ENCODE data around the gene ICAM1. TPM values are rescaled to one million over a fixed set of nuclear protein-coding genes. Genes with fewer than 3 reads are reported as not detected.

ICAM1 gene
- polyA plus RNA-seq, 1 donor (not counting 4 experiments of a cell fraction or from before 2014, with no cell fraction given): 0.30 TPM

GRCh38 chr19:10274589-10274988 is 3.7 kb downstream of the ICAM1 start:
- H3K27me3 ChIP-seq (ENCODE audit: control insufficient read depth, extremely low read depth, insufficient read depth, low read length): peaks cover 22% of the 10 kb centered on the region
- H3K79me2 ChIP-seq (ENCODE audit: control insufficient read depth, insufficient read depth, low read length): no peaks in the 10 kb centered on the region
- H3K27ac ChIP-seq (ENCODE audit: control insufficient read depth, insufficient read depth, low read length): no peak overlapping the region
- no peak for FAIRE-seq
- H3K9me1 ChIP-seq (ENCODE audit: control insufficient read depth, extremely low read depth, insufficient read depth, low read length): no peaks in the 10 kb centered on the region
- no peak overlapping the region for H3K4me2 ChIP-seq (ENCODE audit: control insufficient read depth, extremely low read depth, insufficient read depth, low read depth, low read length)
- no peak overlapping the region for H2AFZ ChIP-seq (ENCODE audit: control insufficient read depth, low read length)
- DNase-seq (ENCODE audit: low read depth, low spot score): no peak
- dilution Hi-C loops (cut with MboI; ENCODE audit: extremely low pct_ligation_motif_present, low sequenced_read_pairs): no loop called here
- no peaks in the 10 kb centered on the region for H4K20me1 ChIP-seq (ENCODE audit: control insufficient read depth, extremely low read depth, insufficient read depth, low read length)
- TF ChIP-seq CTCF (optimal IDR thresholded peaks at IDR 0.05 in 1 of 3, IDR thresholded peaks at IDR 0.05 in 1 of 3, conservative IDR thresholded peaks at IDR 0.05 in 1 of 3; ENCODE audit: extremely low read depth in 1 of 3, insufficient read depth in 2 of 3, low read length in 3 of 3) (no peak), EZH2 (IDR thresholded peaks at IDR 0.05; ENCODE audit: low read length) (no peak)
- H3K4me1 ChIP-seq (ENCODE audit: control insufficient read depth, extremely low read depth, insufficient read depth, low read length): peaks cover 9% of the 10 kb centered on the region
- no peaks in the 10 kb centered on the region for H3K9me3 ChIP-seq (ENCODE audit: control insufficient read depth, low read depth, low read length)
- no peak overlapping the region for H3K4me3 ChIP-seq (ENCODE audit: control insufficient read depth in 2 of 3, extremely low read depth in 1 of 3, insufficient read depth in 2 of 3, low read depth in 1 of 3, low read length in 3 of 3)
- H3K9ac ChIP-seq (ENCODE audit: control insufficient read depth, extremely low read depth, insufficient read depth, low read length): no peak overlapping the region
- no peaks in the 10 kb centered on the region for H3K36me3 ChIP-seq (ENCODE audit: control insufficient read depth in 2 of 2, extremely low read depth in 1 of 2, insufficient read depth in 2 of 2, low read length in 2 of 2)

GRCh38 chr19:10277795-10278589 is 7.1 kb downstream of the ICAM1 start:
- Histone ChIP-seq H3K4me3 (ENCODE audit: control insufficient read depth in 2 of 3, extremely low read depth in 1 of 3, insufficient read depth in 2 of 3, low read depth in 1 of 3, low read length in 3 of 3) (no peak overlapping the region), H3K9ac (ENCODE audit: control insufficient read depth, extremely low read depth, insufficient read depth, low read length) (no peak overlapping the region), H3K36me3 (ENCODE audit: control insufficient read depth in 2 of 2, extremely low read depth in 1 of 2, insufficient read depth in 2 of 2, low read length in 2 of 2) (no peaks in the 10 kb centered on the region), H4K20me1 (ENCODE audit: control insufficient read depth, extremely low read depth, insufficient read depth, low read length) (no peaks in the 10 kb centered on the region), H3K9me3 (ENCODE audit: control insufficient read depth, low read depth, low read length) (no peaks in the 10 kb centered on the region), H3K27ac (ENCODE audit: control insufficient read depth, insufficient read depth, low read length) (no peak overlapping the region), H3K4me1 (ENCODE audit: control insufficient read depth, extremely low read depth, insufficient read depth, low read length) (peaks cover under 1% of the 10 kb centered on the region), H3K9me1 (ENCODE audit: control insufficient read depth, extremely low read depth, insufficient read depth, low read length) (no peaks in the 10 kb centered on the region), H2AFZ (ENCODE audit: control insufficient read depth, low read length) (no peak overlapping the region), H3K4me2 (ENCODE audit: control insufficient read depth, extremely low read depth, insufficient read depth, low read depth, low read length) (no peak overlapping the region), H3K79me2 (ENCODE audit: control insufficient read depth, insufficient read depth, low read length) (no peaks in the 10 kb centered on the region), H3K27me3 (ENCODE audit: control insufficient read depth, extremely low read depth, insufficient read depth, low read length) (no peaks in the 10 kb centered on the region)
- no peak for FAIRE-seq
- dilution Hi-C loops (cut with MboI; ENCODE audit: extremely low pct_ligation_motif_present, low sequenced_read_pairs): no loop called here
- no peak for DNase-seq (ENCODE audit: low read depth, low spot score)
- TF ChIP-seq EZH2 (IDR thresholded peaks at IDR 0.05; ENCODE audit: low read length) (no peak), CTCF (optimal IDR thresholded peaks at IDR 0.05 in 1 of 3, IDR thresholded peaks at IDR 0.05 in 1 of 3, conservative IDR thresholded peaks at IDR 0.05 in 1 of 3; ENCODE audit: extremely low read depth in 1 of 3, insufficient read depth in 2 of 3, low read length in 3 of 3) (no peak)
